Measurements from ENCODE around the gene TSPAN18.

TSPAN18 gene

GRCh38 chr11:44969651-44970252, 243.0 kb downstream of the TSPAN18 start:
- DNase-seq: no peak

GRCh38 chr11:44970293-44970692, 243.5 kb downstream of the TSPAN18 start:
- no peak for DNase-seq

- no peak for DNase-seq
Observed at GRCh38 chr11:44971185-44971584, 244.4 kb downstream of the TSPAN18 start.

- DNase-seq: no peak
Observed at GRCh38 chr11:44972746-44973435, 246.1 kb downstream of the TSPAN18 start.

GRCh38 chr11:44973632-44974401, 247.1 kb downstream of the TSPAN18 start:
- no peak for DNase-seq

- DNase-seq: no peak
Observed at GRCh38 chr11:44974402-44975000, 247.7 kb downstream of the TSPAN18 start.

GRCh38 chr11:44976576-44976975, 249.8 kb downstream of the TSPAN18 start:
- no peak for DNase-seq

GRCh38 chr11:44977493-44977984, 250.8 kb downstream of the TSPAN18 start:
- DNase-seq: no peak

- DNase-seq: no peak
Observed at GRCh38 chr11:44978274-44978960, 251.7 kb downstream of the TSPAN18 start.

GRCh38 chr11:44978961-44979331, 252.2 kb downstream of the TSPAN18 start:
- DNase-seq: no peak

GRCh38 chr11:44979543-44980399, 253.0 kb downstream of the TSPAN18 start:
- DNase-seq: no peak

- DNase-seq: no peak
Observed at GRCh38 chr11:44980533-44981427, 254.0 kb downstream of the TSPAN18 start.
